AG04450 (cell line): ENCODE results near the gene NAV1. TPM values are rescaled to one million over a fixed set of nuclear protein-coding genes. Genes with fewer than 3 reads are reported as not detected.

Source experiments
- CTCF ChIA-PET: fragments of 300-600, 350-600 bp; formaldehyde crosslinking; extraction: SDS; loops from one replicate; lab custom pipeline; 2022; ENCODE audit warnings: antibody characterized with exemption, inconsistent platforms; lab: Charles Lee
- POLR2A ChIA-PET: fragments of 350-600 bp; formaldehyde crosslinking; extraction: SDS; loops from one replicate; lab custom pipeline; 2021; ENCODE audit warnings: antibody characterized with exemption, inconsistent platforms; lab: Yijun Ruan, JAX
- DNase-seq: peaks from one replicate; pipeline ENCODE4 v3.0.0-alpha.2; 2011; ENCODE audit warnings: low read depth, low spot score
- H3K27ac ChIP-seq: one replicate; pipeline ENCODE4 v1.5.1; 2012; ENCODE audit warnings: low read depth, low read length, control low read depth
- H3K27me3 ChIP-seq: one replicate; pipeline ENCODE4 v1.6.0; 2012; ENCODE audit warnings: low read length; ENCODE audit not compliant: control insufficient read depth, insufficient read depth
- H3K4me3 ChIP-seq: 2 replicates; pipeline ENCODE4 v1.5.1; 2011; ENCODE audit warnings: mild to moderate bottlenecking, low read depth, low read length, control low read depth
- H3K9me3 ChIP-seq: 2 replicates; pipeline ENCODE4 v1.5.1; 2012; ENCODE audit warnings: low read length; ENCODE audit not compliant: control insufficient read depth, insufficient read depth
- polyA plus RNA-seq: library from polyadenylated mRNA; depleted of rRNA; stranded (reverse); fragments of >200 nt; gene quantifications from 2 replicates; pipeline ENCODE4 v1.2.3, GENCODE V29; 2011; rRNA removed
- TF ChIP-seq, protein P1 (sequence below): IDR thresholded peaks from 2 replicates; pipeline ENCODE4 v1.5.1; 2011; ENCODE audit warnings: low read depth, low read length, control low read depth, inconsistent platforms

The NAV1 gene
- polyA plus RNA-seq, 1 experiment = 17.5 TPM

DNA sequence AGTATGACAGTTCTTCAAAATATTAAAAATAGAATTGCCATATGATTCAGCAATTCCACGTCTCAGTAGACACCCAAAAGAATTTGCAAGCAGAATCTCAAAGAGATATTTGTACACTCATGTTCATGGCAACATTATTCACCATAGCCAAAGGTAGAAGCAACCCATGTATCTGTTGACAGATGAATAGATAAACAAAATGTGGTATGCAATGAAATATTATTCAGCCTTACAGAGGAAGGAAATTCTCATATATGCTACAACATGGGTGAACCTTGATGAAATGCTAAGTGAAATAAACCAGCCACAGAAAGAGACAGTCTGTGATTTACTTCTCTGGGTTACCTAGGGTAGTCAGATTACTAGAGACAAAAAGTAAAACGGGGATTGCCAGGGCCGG lies 47.0 kb downstream of the NAV1 start:
- Histone ChIP-seq H3K4me3 (no peak overlapping the region), H3K27ac (no peak overlapping the region), H3K9me3 (no peaks in the 10 kb centered on the region), H3K27me3 (no peaks in the 10 kb centered on the region)
- DNase-seq = no peak
- POLR2A ChIA-PET = interaction anchor here (4.1 kb wide), 1 partner anchor 17 kb away, joined by 30 read pairs; no protein-coding TSS in a partner anchor
- TF ChIP-seq, protein P1, sequence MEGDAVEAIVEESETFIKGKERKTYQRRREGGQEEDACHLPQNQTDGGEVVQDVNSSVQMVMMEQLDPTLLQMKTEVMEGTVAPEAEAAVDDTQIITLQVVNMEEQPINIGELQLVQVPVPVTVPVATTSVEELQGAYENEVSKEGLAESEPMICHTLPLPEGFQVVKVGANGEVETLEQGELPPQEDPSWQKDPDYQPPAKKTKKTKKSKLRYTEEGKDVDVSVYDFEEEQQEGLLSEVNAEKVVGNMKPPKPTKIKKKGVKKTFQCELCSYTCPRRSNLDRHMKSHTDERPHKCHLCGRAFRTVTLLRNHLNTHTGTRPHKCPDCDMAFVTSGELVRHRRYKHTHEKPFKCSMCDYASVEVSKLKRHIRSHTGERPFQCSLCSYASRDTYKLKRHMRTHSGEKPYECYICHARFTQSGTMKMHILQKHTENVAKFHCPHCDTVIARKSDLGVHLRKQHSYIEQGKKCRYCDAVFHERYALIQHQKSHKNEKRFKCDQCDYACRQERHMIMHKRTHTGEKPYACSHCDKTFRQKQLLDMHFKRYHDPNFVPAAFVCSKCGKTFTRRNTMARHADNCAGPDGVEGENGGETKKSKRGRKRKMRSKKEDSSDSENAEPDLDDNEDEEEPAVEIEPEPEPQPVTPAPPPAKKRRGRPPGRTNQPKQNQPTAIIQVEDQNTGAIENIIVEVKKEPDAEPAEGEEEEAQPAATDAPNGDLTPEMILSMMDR = no peak
- CTCF ChIA-PET = no interaction called here

GRCh38 chr1:201586806-201587205 lies 47.9 kb downstream of the NAV1 start:
- CTCF ChIA-PET = interaction anchor here (0.6 to 1.1 kb wide), 3 partner anchors 74 to 123 kb away, joined by 3 to 5 read pairs (median 4); no protein-coding TSS in a partner anchor
- Histone ChIP-seq H3K4me3 (no peak overlapping the region), H3K9me3 (no peaks in the 10 kb centered on the region), H3K27ac (no peak overlapping the region), H3K27me3 (no peaks in the 10 kb centered on the region)
- TF ChIP-seq, protein P1 = no peak
- POLR2A ChIA-PET = no interaction called here
- no peak for DNase-seq

GRCh38 chr1:201587729-201588128 lies 48.8 kb downstream of the NAV1 start:
- POLR2A ChIA-PET = no interaction called here
- H3K4me3 ChIP-seq = no peak overlapping the region
- H3K27ac ChIP-seq = no peak overlapping the region
- no peak for DNase-seq
- H3K27me3 ChIP-seq = no peaks in the 10 kb centered on the region
- no peaks in the 10 kb centered on the region for H3K9me3 ChIP-seq
- CTCF ChIA-PET = interaction anchor here (0.9 to 1.6 kb wide), 3 partner anchors 75 to 122 kb away, joined by 3 to 5 read pairs (median 3); no protein-coding TSS in a partner anchor
- TF ChIP-seq, protein P1 = no peak

Other genes starting within 250 kb of the NAV1 start
- gene TNNT2, start 161.4 kb upstream of the NAV1 start, polyA plus RNA-seq = 1.6 and 2.3 TPM in 2 replicates
- gene LAD1, start 139.8 kb upstream of the NAV1 start, polyA plus RNA-seq = 0.04 and 0.09 TPM in 2 replicates
- not detected in 2 replicates for gene TNNI1, start 117.4 kb upstream of the NAV1 start, polyA plus RNA-seq
- gene PHLDA3, start 69.9 kb upstream of the NAV1 start, polyA plus RNA-seq = 58.9 and 73.9 TPM in 2 replicates
- 641 and 730 TPM in 2 replicates for gene CSRP1, start 32.0 kb upstream of the NAV1 start, polyA plus RNA-seq